ENCODE results near the gene FAM120B.

DNA sequence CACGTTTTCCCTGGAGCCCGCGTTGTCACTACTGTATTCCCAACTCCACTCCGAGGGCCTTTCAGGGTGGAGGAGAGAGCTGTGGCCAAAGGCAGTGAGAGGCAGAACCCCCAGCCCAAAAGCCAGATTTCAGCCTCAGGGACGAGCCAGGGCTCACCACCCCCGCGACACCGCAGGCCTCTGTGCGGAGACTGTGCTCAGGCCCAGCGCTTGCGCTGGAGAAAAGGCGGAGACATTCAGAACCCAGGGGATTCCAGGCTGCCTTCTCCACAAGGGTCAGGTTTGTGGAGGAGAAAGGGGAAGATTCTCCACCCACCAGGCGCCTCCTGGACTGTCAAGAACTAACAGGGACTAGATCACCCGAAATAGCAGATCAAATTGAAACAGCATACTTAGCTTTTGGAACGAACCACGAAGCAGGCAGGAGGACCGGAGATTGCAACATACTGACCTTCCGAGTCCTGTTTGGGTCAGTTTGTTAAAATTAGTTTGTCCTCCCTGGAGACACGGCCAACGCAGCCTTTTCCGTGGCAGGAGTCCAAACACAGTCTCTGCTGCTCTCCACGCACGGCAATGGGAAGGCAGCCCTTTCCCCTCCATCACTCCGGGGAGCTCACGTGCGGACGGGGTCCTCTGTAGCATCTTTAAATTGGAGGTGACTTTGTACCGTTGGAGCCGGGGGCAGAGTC is 30.0 kb upstream of the FAM120B start:
- TF ChIP-seq, protein P1, sequence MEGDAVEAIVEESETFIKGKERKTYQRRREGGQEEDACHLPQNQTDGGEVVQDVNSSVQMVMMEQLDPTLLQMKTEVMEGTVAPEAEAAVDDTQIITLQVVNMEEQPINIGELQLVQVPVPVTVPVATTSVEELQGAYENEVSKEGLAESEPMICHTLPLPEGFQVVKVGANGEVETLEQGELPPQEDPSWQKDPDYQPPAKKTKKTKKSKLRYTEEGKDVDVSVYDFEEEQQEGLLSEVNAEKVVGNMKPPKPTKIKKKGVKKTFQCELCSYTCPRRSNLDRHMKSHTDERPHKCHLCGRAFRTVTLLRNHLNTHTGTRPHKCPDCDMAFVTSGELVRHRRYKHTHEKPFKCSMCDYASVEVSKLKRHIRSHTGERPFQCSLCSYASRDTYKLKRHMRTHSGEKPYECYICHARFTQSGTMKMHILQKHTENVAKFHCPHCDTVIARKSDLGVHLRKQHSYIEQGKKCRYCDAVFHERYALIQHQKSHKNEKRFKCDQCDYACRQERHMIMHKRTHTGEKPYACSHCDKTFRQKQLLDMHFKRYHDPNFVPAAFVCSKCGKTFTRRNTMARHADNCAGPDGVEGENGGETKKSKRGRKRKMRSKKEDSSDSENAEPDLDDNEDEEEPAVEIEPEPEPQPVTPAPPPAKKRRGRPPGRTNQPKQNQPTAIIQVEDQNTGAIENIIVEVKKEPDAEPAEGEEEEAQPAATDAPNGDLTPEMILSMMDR (IDR thresholded peaks at IDR 0.05) = no peak
- no peak for TF ChIP-seq POLR2A (IDR thresholded peaks at IDR 0.05)
